ENCODE data around the gene AQP12B. TPM values are rescaled to one million over a fixed set of nuclear protein-coding genes. Genes with fewer than 3 reads are reported as not detected.

Gene AQP12B
- total RNA-seq, 1 donor from 2014 or later: not detected

GRCh38 chr2:240626531-240627300, 56.0 kb downstream of the AQP12B start:
- Mint-ChIP-seq H3K4me3 (ENCODE audit: unreplicated experiment) (no peak overlapping the region), H3K27me3 (ENCODE audit: unreplicated experiment) (peaks cover 9% of the 10 kb centered on the region), H3K4me1 (ENCODE audit: unreplicated experiment) (peaks cover 3% of the 10 kb centered on the region), H3K27ac (ENCODE audit: unreplicated experiment) (no peak overlapping the region), H3K9me3 (ENCODE audit: unreplicated experiment) (no peaks in the 10 kb centered on the region), H3K36me3 (ENCODE audit: low read depth, unreplicated experiment) (no peaks in the 10 kb centered on the region)
- TF ChIP-seq, protein P1, sequence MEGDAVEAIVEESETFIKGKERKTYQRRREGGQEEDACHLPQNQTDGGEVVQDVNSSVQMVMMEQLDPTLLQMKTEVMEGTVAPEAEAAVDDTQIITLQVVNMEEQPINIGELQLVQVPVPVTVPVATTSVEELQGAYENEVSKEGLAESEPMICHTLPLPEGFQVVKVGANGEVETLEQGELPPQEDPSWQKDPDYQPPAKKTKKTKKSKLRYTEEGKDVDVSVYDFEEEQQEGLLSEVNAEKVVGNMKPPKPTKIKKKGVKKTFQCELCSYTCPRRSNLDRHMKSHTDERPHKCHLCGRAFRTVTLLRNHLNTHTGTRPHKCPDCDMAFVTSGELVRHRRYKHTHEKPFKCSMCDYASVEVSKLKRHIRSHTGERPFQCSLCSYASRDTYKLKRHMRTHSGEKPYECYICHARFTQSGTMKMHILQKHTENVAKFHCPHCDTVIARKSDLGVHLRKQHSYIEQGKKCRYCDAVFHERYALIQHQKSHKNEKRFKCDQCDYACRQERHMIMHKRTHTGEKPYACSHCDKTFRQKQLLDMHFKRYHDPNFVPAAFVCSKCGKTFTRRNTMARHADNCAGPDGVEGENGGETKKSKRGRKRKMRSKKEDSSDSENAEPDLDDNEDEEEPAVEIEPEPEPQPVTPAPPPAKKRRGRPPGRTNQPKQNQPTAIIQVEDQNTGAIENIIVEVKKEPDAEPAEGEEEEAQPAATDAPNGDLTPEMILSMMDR (IDR thresholded peaks at IDR 0.05; ENCODE audit: unreplicated experiment): no peak
- DNase-seq (ENCODE audit: low spot score): no peak

Other genes with a start within 250 kb of the AQP12B start
- 4.5 TPM for gene GPC1, start 247.2 kb downstream of the AQP12B start, total RNA-seq (ENCODE audit: unreplicated experiment)
- gene ANKMY1, start 124.9 kb downstream of the AQP12B start, total RNA-seq (ENCODE audit: unreplicated experiment): 5.6 TPM
- gene DUSP28, start 122.5 kb downstream of the AQP12B start, total RNA-seq (ENCODE audit: unreplicated experiment): 1.5 TPM
- 29.2 TPM for gene RNPEPL1, start 114.4 kb downstream of the AQP12B start, total RNA-seq (ENCODE audit: unreplicated experiment)
- gene CAPN10, start 96.2 kb downstream of the AQP12B start, total RNA-seq (ENCODE audit: unreplicated experiment): 47.8 TPM
- gene GPR35, start 57.4 kb downstream of the AQP12B start, total RNA-seq (ENCODE audit: unreplicated experiment): 0.77 TPM
- gene AQP12A, start 9.0 kb upstream of the AQP12B start, total RNA-seq (ENCODE audit: unreplicated experiment): not detected
- gene KIF1A, start 137.3 kb upstream of the AQP12B start, total RNA-seq (ENCODE audit: unreplicated experiment): 52.2 TPM
- gene AGXT, start 185.9 kb upstream of the AQP12B start, total RNA-seq (ENCODE audit: unreplicated experiment): not detected
- gene MAB21L4, start 213.3 kb upstream of the AQP12B start, total RNA-seq (ENCODE audit: unreplicated experiment): not detected
- not detected for gene CROCC2, start 223.5 kb upstream of the AQP12B start, total RNA-seq (ENCODE audit: unreplicated experiment)

Measured in endothelial cell (in vitro differentiated cells).